Caco-2 (cell line): ENCODE data around the gene ACTG1. TPM values are rescaled to one million over a fixed set of nuclear protein-coding genes. Genes with fewer than 3 reads are reported as not detected.

Experiments
- BruUV-seq: library from RNA; stranded (reverse); fragments of 400-500 nt; replicated peaks from 2 replicates; lab custom pipeline; 2021; lab: Mats Ljungman, UMichigan
- CTCF ChIA-PET: fragments of 300-600 bp; sonication (Branson Sonifier 250); formaldehyde crosslinking; loops from one replicate; lab custom pipeline; 2022; ENCODE audit warnings: antibody characterized with exemption; lab: Charles Lee
- POLR2A ChIA-PET: fragments of 300-600 bp; sonication (Branson Sonifier 250); formaldehyde crosslinking; loops from one replicate; lab custom pipeline; 2022; ENCODE audit warnings: antibody characterized with exemption; lab: Charles Lee
- DNase-seq, 2 experiments: peaks; one replicate each; pipeline versions ENCODE4 v3.0.0 to v3.0.0-alpha.2; 2020 to 2022
- H3K27me3 ChIP-seq: replicated peaks from 2 replicates; pipeline ENCODE4 v1.6.0; 2011; ENCODE audit warnings: low read length; ENCODE audit not compliant: control insufficient read depth, insufficient read depth
- H3K36me3 ChIP-seq: 2 replicates; pipeline ENCODE4 v1.5.1; 2011; ENCODE audit warnings: low read length; ENCODE audit not compliant: control insufficient read depth, insufficient read depth
- H3K4me1 ChIP-seq: fragments of 250-450 bp; sonication (Bioruptor Pico); 2 replicates; pipeline ENCODE4 v1.5.1; 2020; ENCODE audit warnings: mild to moderate bottlenecking
- H3K4me3 ChIP-seq: 2 replicates; pipeline ENCODE4 v1.5.1; 2011; ENCODE audit warnings: low read depth, mild to moderate bottlenecking, control low read depth, low read length
- H3K9me3 ChIP-seq: fragments of 250-450 bp; sonication (Bioruptor Pico); 2 replicates; pipeline ENCODE4 v1.5.1; 2020; ENCODE audit warnings: mild to moderate bottlenecking, moderate library complexity
- H3K27ac Mint-ChIP-seq: one replicate; pipeline ENCODE4 v1.8.0; 2022; ENCODE audit warnings: mixed read lengths; ENCODE audit not compliant: unreplicated experiment
- H3K27me3 Mint-ChIP-seq: one replicate; pipeline ENCODE4 v1.8.0; 2022; ENCODE audit warnings: mixed read lengths; ENCODE audit not compliant: insufficient read depth, unreplicated experiment
- H3K36me3 Mint-ChIP-seq: one replicate; pipeline ENCODE4 v1.8.0; 2022; ENCODE audit warnings: mild to moderate bottlenecking, mixed read lengths; ENCODE audit not compliant: insufficient read depth, unreplicated experiment
- H3K4me1 Mint-ChIP-seq: one replicate; pipeline ENCODE4 v1.8.0; 2022; ENCODE audit warnings: low read depth, mixed read lengths; ENCODE audit not compliant: unreplicated experiment
- H3K4me3 Mint-ChIP-seq: one replicate; pipeline ENCODE4 v1.8.0; 2022; ENCODE audit warnings: mild to moderate bottlenecking, moderate library complexity, mixed read lengths; ENCODE audit not compliant: unreplicated experiment
- H3K9me3 Mint-ChIP-seq: one replicate; pipeline ENCODE4 v1.8.0; 2022; ENCODE audit warnings: mixed read lengths; ENCODE audit not compliant: unreplicated experiment
- intact Hi-C: fragments of 100-400 bp; cut with micrococcal nuclease; formaldehyde crosslinking; loops from one replicate; pipeline ENCODE4 v1.10.0; 2022; ENCODE audit not compliant: unreplicated experiment
- total RNA-seq: library from RNA; stranded (reverse); gene quantifications from 2 replicates; pipeline ENCODE4 v1.2.3, GENCODE V29; 2022
- TF ChIP-seq, protein P1 (sequence below), 2 experiments: fragments of 200-600 bp in 1 of 2; IDR thresholded peaks; 1 replicate in 1 of 2; 2 replicates in 1 of 2; pipeline versions ENCODE4 v1.5.1 to v1.8.0; 2011 to 2022; ENCODE audit warnings: antibody characterized with exemption in 1 of 2, control low read depth in 1 of 2, inconsistent platforms in 1 of 2, low read depth in 1 of 2, low read length in 1 of 2, mild to moderate bottlenecking in 1 of 2, moderate library complexity in 1 of 2; ENCODE audit not compliant: insufficient read depth in 1 of 2, severe bottlenecking in 1 of 2, unreplicated experiment in 1 of 2

Gene ACTG1
- total RNA-seq, 1 experiment from 2014 or later = 1,436 TPM

DNA sequence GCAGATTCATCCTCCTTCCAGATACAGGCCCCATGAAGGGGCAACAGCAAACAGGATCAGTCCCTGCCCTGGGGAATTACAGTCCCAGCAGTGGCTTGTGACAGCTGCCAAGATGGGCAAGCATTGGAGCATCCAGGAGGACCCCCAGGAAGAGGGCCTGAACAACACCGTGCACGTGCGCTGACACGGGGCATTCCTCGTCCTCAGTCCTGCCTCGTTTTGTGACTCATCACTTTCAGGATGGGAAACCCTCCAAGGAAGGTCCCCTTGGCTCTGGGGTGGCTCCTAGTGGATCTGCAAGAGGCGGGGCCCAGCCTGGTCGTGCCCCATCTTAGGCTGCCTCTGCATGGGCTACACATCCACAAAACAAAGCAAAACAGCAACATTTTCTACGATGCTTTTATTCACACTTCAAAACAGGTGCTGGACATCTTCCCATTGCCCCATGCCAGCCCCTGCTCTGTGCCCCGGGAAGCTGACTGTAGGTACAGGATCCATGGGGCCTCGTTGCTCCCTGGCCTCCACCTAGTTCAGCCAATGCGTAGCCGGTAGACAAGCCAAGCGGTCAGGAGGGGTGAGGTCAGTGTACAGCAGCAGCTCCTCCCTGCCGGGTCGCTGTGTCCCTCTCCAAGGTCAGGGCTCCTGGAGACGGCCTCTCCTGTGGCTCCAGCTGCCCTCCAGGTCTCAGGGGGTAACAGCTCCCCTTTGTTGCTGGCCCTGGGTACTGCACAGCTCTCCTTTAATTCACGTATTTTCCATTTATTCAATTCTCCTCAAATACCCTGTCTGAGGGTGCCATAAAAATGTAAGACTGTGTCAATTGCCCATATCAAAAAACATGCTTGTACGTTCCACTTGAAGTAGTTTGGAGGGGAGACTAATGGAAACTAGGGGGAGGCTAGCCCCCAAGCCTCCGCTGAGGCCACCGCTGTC lies 32.2 kb downstream of the ACTG1 start:
- Mint-ChIP-seq H3K36me3 (peaks cover 5% of the 10 kb centered on the region), H3K4me3 (no peak overlapping the region), H3K9me3 (no peaks in the 10 kb centered on the region), H3K4me1 (no peaks in the 10 kb centered on the region), H3K27me3 (no peaks in the 10 kb centered on the region), H3K27ac (no peak overlapping the region)
- ChIA-PET POLR2A (no interaction called here), CTCF (interaction anchor here (0.7 to 1.0 kb wide), 2 partner anchors 39 to 66 kb away, joined by 3 to 4 read pairs; no protein-coding TSS in a partner anchor)
- TF ChIP-seq, protein P1, sequence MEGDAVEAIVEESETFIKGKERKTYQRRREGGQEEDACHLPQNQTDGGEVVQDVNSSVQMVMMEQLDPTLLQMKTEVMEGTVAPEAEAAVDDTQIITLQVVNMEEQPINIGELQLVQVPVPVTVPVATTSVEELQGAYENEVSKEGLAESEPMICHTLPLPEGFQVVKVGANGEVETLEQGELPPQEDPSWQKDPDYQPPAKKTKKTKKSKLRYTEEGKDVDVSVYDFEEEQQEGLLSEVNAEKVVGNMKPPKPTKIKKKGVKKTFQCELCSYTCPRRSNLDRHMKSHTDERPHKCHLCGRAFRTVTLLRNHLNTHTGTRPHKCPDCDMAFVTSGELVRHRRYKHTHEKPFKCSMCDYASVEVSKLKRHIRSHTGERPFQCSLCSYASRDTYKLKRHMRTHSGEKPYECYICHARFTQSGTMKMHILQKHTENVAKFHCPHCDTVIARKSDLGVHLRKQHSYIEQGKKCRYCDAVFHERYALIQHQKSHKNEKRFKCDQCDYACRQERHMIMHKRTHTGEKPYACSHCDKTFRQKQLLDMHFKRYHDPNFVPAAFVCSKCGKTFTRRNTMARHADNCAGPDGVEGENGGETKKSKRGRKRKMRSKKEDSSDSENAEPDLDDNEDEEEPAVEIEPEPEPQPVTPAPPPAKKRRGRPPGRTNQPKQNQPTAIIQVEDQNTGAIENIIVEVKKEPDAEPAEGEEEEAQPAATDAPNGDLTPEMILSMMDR (IDR thresholded peaks at IDR 0.05; ENCODE audit: insufficient read depth in 1 of 2, low read depth in 1 of 2, low read length in 1 of 2, severe bottlenecking in 1 of 2, unreplicated experiment in 1 of 2) = no peak
- Histone ChIP-seq H3K36me3 (no peaks in the 10 kb centered on the region), H3K4me1 (peaks cover 14% of the 10 kb centered on the region), H3K9me3 (no peaks in the 10 kb centered on the region), H3K27me3 (no peaks in the 10 kb centered on the region), H3K4me3 (no peak overlapping the region)
- no peak for DNase-seq
- BruUV-seq = no TSS peak
- intact Hi-C loops = loop anchor here (2.0 kb wide), 1 partner anchor 40 kb away; no protein-coding TSS in a partner anchor

DNA sequence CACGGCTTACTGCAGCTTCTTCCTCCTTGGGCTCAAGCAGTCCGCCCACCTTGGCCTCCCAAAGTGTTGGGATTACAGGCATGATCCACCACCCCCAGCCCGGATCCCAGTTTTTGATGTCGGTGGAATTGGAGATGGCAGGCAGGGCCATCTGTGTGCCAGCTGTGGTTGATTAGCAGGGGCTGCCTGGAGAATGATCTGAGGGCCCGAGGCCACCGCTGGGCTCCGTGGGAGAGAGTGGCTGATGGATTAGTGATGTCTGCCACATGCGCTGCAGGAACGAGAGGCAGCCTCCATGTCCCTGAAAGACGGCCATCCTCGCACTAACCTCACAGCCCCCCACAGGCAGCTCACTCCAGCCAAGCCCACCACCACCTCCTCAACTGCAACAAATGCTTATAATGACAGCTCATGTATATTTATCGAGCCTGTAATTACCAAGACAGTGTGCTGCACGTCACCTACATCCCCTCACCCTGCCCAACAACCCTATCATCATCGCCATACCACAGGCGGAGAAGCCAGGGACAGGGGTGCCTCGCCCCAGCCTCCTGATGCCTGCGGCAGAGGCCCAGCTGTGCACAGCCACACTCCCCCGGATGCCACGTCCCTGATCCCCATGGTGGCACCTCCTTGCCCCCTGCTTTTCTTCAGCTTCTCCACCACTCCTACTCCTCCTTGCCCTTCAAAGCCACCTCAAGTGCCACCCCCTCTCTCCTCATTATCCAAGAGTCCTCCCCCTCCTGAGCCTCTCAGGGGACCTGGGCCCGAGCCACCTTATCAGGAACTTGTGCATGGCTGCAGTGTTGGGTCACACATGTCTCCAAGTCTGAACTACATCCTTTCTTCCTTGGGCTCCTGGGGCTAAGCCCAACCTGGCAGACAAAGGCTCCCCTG lies 33.2 kb downstream of the ACTG1 start:
- Histone ChIP-seq H3K36me3 (no peaks in the 10 kb centered on the region), H3K27me3 (no peaks in the 10 kb centered on the region), H3K4me3 (no peak overlapping the region), H3K9me3 (no peaks in the 10 kb centered on the region), H3K4me1 (peaks cover 10% of the 10 kb centered on the region)
- DNase-seq = no peak
- Mint-ChIP-seq H3K4me1 (no peaks in the 10 kb centered on the region), H3K4me3 (no peak overlapping the region), H3K9me3 (no peaks in the 10 kb centered on the region), H3K27me3 (no peaks in the 10 kb centered on the region), H3K27ac (no peak overlapping the region), H3K36me3 (peaks cover 5% of the 10 kb centered on the region)
- ChIA-PET CTCF (no interaction called here), POLR2A (no interaction called here)
- intact Hi-C loops = loop anchor here (2.0 kb wide), 1 partner anchor 39 kb away; no protein-coding TSS in a partner anchor
- TF ChIP-seq, protein P1 (IDR thresholded peaks at IDR 0.05; ENCODE audit: insufficient read depth in 1 of 2, low read depth in 1 of 2, low read length in 1 of 2, severe bottlenecking in 1 of 2, unreplicated experiment in 1 of 2) = no peak
- BruUV-seq = no TSS peak

DNA sequence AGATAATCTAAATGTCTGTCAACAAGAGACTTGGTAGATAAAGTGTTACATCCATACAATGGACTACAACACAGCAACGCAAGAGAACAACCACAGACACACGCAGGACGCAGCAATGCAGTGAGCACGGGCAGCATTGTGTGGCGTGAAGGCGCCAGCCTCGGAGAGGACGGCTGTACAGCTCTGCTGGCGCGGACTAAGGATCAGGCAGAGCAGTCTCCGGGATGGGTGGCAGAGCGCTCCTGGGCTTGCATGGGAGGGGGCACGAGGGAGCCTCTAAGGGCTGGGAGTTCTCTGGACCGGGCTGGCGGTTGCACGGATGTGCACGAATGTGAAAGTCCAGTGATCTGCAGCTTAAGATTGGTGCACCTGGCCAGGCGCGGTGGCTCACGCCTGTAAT lies 34.5 kb downstream of the ACTG1 start:
- no peaks in the 10 kb centered on the region for H3K9me3 ChIP-seq
- no peaks in the 10 kb centered on the region for H3K27me3 Mint-ChIP-seq
- no peaks in the 10 kb centered on the region for H3K27me3 ChIP-seq
- TF ChIP-seq, protein P1 (IDR thresholded peaks at IDR 0.05; ENCODE audit: insufficient read depth in 1 of 2, low read depth in 1 of 2, low read length in 1 of 2, severe bottlenecking in 1 of 2, unreplicated experiment in 1 of 2) = no peak
- no peaks in the 10 kb centered on the region for H3K9me3 Mint-ChIP-seq
- CTCF ChIA-PET = no interaction called here
- no peak for DNase-seq
- no peaks in the 10 kb centered on the region for H3K36me3 ChIP-seq
- intact Hi-C loops = no loop called here
- no peak overlapping the region for H3K4me3 Mint-ChIP-seq
- BruUV-seq = no TSS peak
- no peak overlapping the region for H3K27ac Mint-ChIP-seq
- POLR2A ChIA-PET = no interaction called here
- H3K4me1 Mint-ChIP-seq = no peaks in the 10 kb centered on the region
- H3K4me3 ChIP-seq = no peak overlapping the region
- peaks cover under 1% of the 10 kb centered on the region; the same call in 1 of the 2 replicates for H3K4me1 ChIP-seq
- H3K36me3 Mint-ChIP-seq = peaks cover 5% of the 10 kb centered on the region
